Measurements from ENCODE around the gene MYRIP.
A peak's percentile ranks its signal among the peaks of the same experiment; 100 is the strongest.

Gene MYRIP

DNA sequence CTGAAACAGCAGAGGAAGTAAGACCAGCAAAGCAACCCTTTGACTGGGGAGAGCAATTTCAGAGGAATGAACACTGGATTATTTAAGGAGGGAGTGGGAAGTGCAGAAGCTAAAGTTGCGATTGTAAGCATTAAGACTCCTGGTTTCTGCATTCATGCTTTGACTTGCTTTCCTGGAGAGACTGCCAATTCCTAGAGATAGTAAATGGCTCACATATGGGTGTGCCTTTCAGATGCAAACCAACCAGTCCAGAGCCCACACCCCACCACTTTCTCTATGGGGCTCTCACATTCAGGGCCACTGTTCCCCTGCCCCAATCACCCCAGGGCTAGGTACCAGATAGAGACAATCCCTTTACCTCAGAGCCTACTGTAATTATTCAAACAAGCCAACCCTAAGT, 299.2 kb downstream of the MYRIP start:
- Histone ChIP-seq H3K4me3 (ENCODE audit: insufficient read length, low read depth) (no peak overlapping the region), H3K9ac (ENCODE audit: insufficient read length, low read depth) (no peak overlapping the region), H3K4me1 (ENCODE audit: insufficient read depth, insufficient read length) (peaks cover 2% of the 10 kb centered on the region), H3K36me3 (ENCODE audit: insufficient read depth, insufficient read length, low read length) (no peaks in the 10 kb centered on the region), H3K27me3 (ENCODE audit: insufficient read depth, insufficient read length) (no peaks in the 10 kb centered on the region), H3K9me3 (ENCODE audit: insufficient read depth, low read length) (peaks cover 8% of the 10 kb centered on the region; the same call in 1 of the 2 replicates)
- no peak for TF ChIP-seq SUZ12 (IDR thresholded peaks at IDR 0.05; ENCODE audit: extremely low read depth, insufficient read depth, insufficient read length)
- no peak for TF ChIP-seq YY1 (IDR thresholded peaks at IDR 0.05; ENCODE audit: insufficient read depth, insufficient read length)
- TF ChIP-seq ZNF274 (IDR thresholded peaks at IDR 0.05; ENCODE audit: low read depth, low read length): no peak
- DNase-seq (ENCODE audit: low read depth, low spot score): peak; percentile 43

GRCh38 chr3:40109641-40110490, 300.5 kb downstream of the MYRIP start:
- no peaks in the 10 kb centered on the region for H3K36me3 ChIP-seq (ENCODE audit: insufficient read depth, insufficient read length, low read length)
- H3K27me3 ChIP-seq (ENCODE audit: insufficient read depth, insufficient read length): no peaks in the 10 kb centered on the region
- H3K9ac ChIP-seq (ENCODE audit: insufficient read length, low read depth): no peak overlapping the region
- H3K9me3 ChIP-seq (ENCODE audit: insufficient read depth, low read length): peaks cover 8% of the 10 kb centered on the region; the same call in 1 of the 2 replicates
- peak; percentile 67 for DNase-seq (ENCODE audit: low read depth, low spot score)
- TF ChIP-seq YY1 (IDR thresholded peaks at IDR 0.05; ENCODE audit: insufficient read depth, insufficient read length) (no peak), ZNF274 (IDR thresholded peaks at IDR 0.05; ENCODE audit: low read depth, low read length) (no peak), SUZ12 (IDR thresholded peaks at IDR 0.05; ENCODE audit: extremely low read depth, insufficient read depth, insufficient read length) (no peak)
- H3K4me3 ChIP-seq (ENCODE audit: insufficient read length, low read depth): no peak overlapping the region
- H3K4me1 ChIP-seq (ENCODE audit: insufficient read depth, insufficient read length): peaks cover 2% of the 10 kb centered on the region

DNA sequence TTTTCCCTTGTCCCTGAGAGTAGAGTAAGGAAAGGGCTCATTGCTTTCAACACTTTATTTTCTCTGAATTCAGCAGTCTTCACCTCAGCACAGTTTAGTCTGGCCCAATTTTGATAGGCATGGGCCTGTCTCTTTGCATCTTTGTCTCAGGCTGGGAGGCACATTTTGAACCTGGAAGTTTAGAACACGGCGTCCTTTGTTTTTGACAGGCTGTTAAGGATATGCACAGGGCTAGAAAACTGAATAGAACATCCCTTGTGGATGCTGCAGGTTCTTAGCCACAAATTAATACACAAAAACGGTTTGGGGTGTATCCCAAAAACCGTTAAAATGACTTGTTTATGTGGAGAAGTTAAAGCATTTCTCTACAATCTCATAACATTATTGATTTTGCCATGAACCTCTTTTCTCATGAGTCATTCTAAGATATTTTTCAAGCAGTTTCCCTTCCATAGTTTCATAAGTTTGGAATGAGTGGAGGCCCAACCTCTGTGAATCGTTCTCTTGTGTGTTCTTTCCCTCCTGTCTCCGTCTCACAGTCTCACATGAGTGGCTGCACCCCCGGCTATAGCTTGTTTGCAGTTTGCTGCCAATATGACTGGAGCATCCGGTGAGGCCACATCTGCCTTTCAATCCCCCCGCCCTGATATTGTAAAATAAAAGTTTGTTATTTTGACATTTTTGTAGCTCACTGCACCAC, 307.2 kb downstream of the MYRIP start:
- Histone ChIP-seq H3K4me3 (ENCODE audit: insufficient read length, low read depth) (no peak overlapping the region), H3K27me3 (ENCODE audit: insufficient read depth, insufficient read length) (no peaks in the 10 kb centered on the region), H3K4me1 (ENCODE audit: insufficient read depth, insufficient read length) (no peaks in the 10 kb centered on the region), H3K9me3 (ENCODE audit: insufficient read depth, low read length) (no peaks in the 10 kb centered on the region), H3K36me3 (ENCODE audit: insufficient read depth, insufficient read length, low read length) (no peaks in the 10 kb centered on the region), H3K9ac (ENCODE audit: insufficient read length, low read depth) (no peak overlapping the region)
- DNase-seq (ENCODE audit: low read depth, low spot score): no peak
- TF ChIP-seq ZNF274 (IDR thresholded peaks at IDR 0.05; ENCODE audit: low read depth, low read length) (no peak), YY1 (IDR thresholded peaks at IDR 0.05; ENCODE audit: insufficient read depth, insufficient read length) (no peak), SUZ12 (IDR thresholded peaks at IDR 0.05; ENCODE audit: extremely low read depth, insufficient read depth, insufficient read length) (no peak)

GRCh38 chr3:40118091-40118490, 308.7 kb downstream of the MYRIP start:
- no peaks in the 10 kb centered on the region for H3K9me3 ChIP-seq (ENCODE audit: insufficient read depth, low read length)
- H3K9ac ChIP-seq (ENCODE audit: insufficient read length, low read depth): no peak overlapping the region
- no peaks in the 10 kb centered on the region for H3K36me3 ChIP-seq (ENCODE audit: insufficient read depth, insufficient read length, low read length)
- TF ChIP-seq SUZ12 (IDR thresholded peaks at IDR 0.05; ENCODE audit: extremely low read depth, insufficient read depth, insufficient read length) (no peak), YY1 (IDR thresholded peaks at IDR 0.05; ENCODE audit: insufficient read depth, insufficient read length) (no peak), ZNF274 (IDR thresholded peaks at IDR 0.05; ENCODE audit: low read depth, low read length) (no peak)
- no peaks in the 10 kb centered on the region for H3K27me3 ChIP-seq (ENCODE audit: insufficient read depth, insufficient read length)
- DNase-seq (ENCODE audit: low read depth, low spot score): no peak
- H3K4me3 ChIP-seq (ENCODE audit: insufficient read length, low read depth): no peak overlapping the region
- no peaks in the 10 kb centered on the region for H3K4me1 ChIP-seq (ENCODE audit: insufficient read depth, insufficient read length)

DNA sequence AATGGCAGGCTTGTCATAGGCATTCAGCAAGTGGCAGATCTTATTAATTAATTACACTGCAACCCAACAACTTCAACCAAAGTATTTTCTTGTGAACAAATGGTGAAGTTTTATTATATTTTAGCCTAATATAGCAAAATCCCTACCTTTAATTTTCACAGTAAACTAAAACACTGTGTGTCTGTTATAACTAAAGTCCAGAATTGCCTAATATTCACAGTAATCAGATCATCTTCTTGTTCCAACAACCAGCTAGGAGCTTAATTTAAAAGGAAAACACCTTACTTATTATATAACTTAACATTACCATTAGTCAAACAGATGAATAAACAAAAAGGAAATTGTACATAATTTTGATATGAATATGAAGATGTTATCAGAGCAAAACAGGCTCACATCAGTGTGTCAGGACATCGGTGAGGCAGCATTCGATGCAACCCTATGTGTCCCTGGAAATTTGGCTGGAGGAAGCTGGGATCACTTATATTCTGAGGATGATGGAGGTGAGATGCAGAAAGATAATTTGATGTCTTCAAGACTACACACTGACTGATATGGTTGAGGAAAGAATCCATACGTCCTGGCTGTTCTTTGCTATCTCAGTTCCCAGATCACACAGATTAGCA, 310.8 kb downstream of the MYRIP start:
- no peak overlapping the region for H3K4me3 ChIP-seq (ENCODE audit: insufficient read length, low read depth)
- no peak for DNase-seq (ENCODE audit: low read depth, low spot score)
- H3K9me3 ChIP-seq (ENCODE audit: insufficient read depth, low read length): no peaks in the 10 kb centered on the region
- no peaks in the 10 kb centered on the region for H3K4me1 ChIP-seq (ENCODE audit: insufficient read depth, insufficient read length)
- no peak overlapping the region for H3K9ac ChIP-seq (ENCODE audit: insufficient read length, low read depth)
- H3K27me3 ChIP-seq (ENCODE audit: insufficient read depth, insufficient read length): no peaks in the 10 kb centered on the region
- no peaks in the 10 kb centered on the region for H3K36me3 ChIP-seq (ENCODE audit: insufficient read depth, insufficient read length, low read length)
- TF ChIP-seq YY1 (IDR thresholded peaks at IDR 0.05; ENCODE audit: insufficient read depth, insufficient read length) (no peak), SUZ12 (IDR thresholded peaks at IDR 0.05; ENCODE audit: extremely low read depth, insufficient read depth, insufficient read length) (no peak)

- DNase-seq (ENCODE audit: low read depth, low spot score): no peak
- TF ChIP-seq SUZ12 (IDR thresholded peaks at IDR 0.05; ENCODE audit: extremely low read depth, insufficient read depth, insufficient read length): no peak
- no peak for TF ChIP-seq YY1 (IDR thresholded peaks at IDR 0.05; ENCODE audit: insufficient read depth, insufficient read length)
- TF ChIP-seq ZNF274 (IDR thresholded peaks at IDR 0.05; ENCODE audit: low read depth, low read length): no peak
- Histone ChIP-seq H3K36me3 (ENCODE audit: insufficient read depth, insufficient read length, low read length) (no peaks in the 10 kb centered on the region), H3K27me3 (ENCODE audit: insufficient read depth, insufficient read length) (no peaks in the 10 kb centered on the region), H3K4me1 (ENCODE audit: insufficient read depth, insufficient read length) (no peaks in the 10 kb centered on the region), H3K4me3 (ENCODE audit: insufficient read length, low read depth) (no peak overlapping the region), H3K9me3 (ENCODE audit: insufficient read depth, low read length) (no peaks in the 10 kb centered on the region), H3K9ac (ENCODE audit: insufficient read length, low read depth) (no peak overlapping the region)
These were observed 311.4 kb downstream of the MYRIP start for GRCh38 chr3:40120806-40121205.

DNA sequence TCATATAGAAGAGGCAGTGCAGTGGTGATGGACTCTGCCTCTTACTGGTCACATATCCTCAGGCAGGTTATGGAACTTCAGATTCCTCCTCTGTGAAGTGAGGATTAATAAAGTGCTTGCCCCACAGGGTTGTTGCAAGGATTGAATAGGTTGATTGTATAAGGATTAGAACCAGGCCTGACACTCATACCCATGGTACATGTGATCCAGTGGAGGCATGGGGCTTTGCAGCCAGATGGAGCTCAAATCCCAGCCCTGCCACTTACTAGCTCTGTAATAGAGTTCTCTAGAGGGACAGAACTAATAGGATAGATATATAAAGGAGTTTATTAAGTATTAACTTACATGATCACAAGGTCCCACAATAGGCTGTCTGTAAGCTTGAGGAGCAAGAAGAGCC, 315.5 kb downstream of the MYRIP start:
- Histone ChIP-seq H3K9me3 (ENCODE audit: insufficient read depth, low read length) (no peaks in the 10 kb centered on the region), H3K27me3 (ENCODE audit: insufficient read depth, insufficient read length) (no peaks in the 10 kb centered on the region), H3K4me3 (ENCODE audit: insufficient read length, low read depth) (no peak overlapping the region), H3K9ac (ENCODE audit: insufficient read length, low read depth) (no peak overlapping the region), H3K36me3 (ENCODE audit: insufficient read depth, insufficient read length, low read length) (no peaks in the 10 kb centered on the region), H3K4me1 (ENCODE audit: insufficient read depth, insufficient read length) (no peaks in the 10 kb centered on the region)
- TF ChIP-seq SUZ12 (IDR thresholded peaks at IDR 0.05; ENCODE audit: extremely low read depth, insufficient read depth, insufficient read length) (no peak), ZNF274 (IDR thresholded peaks at IDR 0.05; ENCODE audit: low read depth, low read length) (no peak), YY1 (IDR thresholded peaks at IDR 0.05; ENCODE audit: insufficient read depth, insufficient read length) (no peak)
- DNase-seq (ENCODE audit: low read depth, low spot score): no peak
